Esophagus squamous epithelium (tissue), 4 donors: ENCODE results near the gene GBP3.

Experiments
- CTCF ChIP-seq, 6 experiments: fragments of 450-650 bp in 4 of 6; fragments of 200-600 bp in 2 of 6; sonication (generic) in 2 of 6; IDR thresholded peaks; one replicate each; pipeline ENCODE4 v1.5.1; 2016 to 2019; ENCODE audit warnings: antibody characterized with exemption in 6 of 6, mild to moderate bottlenecking in 4 of 6, moderate library complexity in 4 of 6
- POLR2A ChIP-seq, 4 donors: fragments of 450-650 bp; IDR thresholded peaks; one replicate each; pipeline ENCODE4 v1.6.1; 2017; ENCODE audit warnings: antibody characterized with exemption in 4 of 4, mild to moderate bottlenecking in 4 of 4, moderate library complexity in 3 of 4

- TF ChIP-seq CTCF (IDR thresholded peaks at IDR 0.05) (no peak), POLR2A (IDR thresholded peaks at IDR 0.05) (no peak)
Observed at GRCh38 chr1:88976235-88976634, 46.4 kb downstream of the GBP3 start.
